SK-N-SH treated with all-trans-retinoic acid at 6 μM for 48 hours (cell line): ENCODE measurements around the gene PWWP2B.

ENCODE experiments used
- ATAC-seq: fragments of 200-7000 bp; cut with Tn5 transposase; 3 replicates; pipeline ENCODE4 v1.9.1; 2020; ENCODE audit warnings: mild to moderate bottlenecking, moderate library complexity
- ARNTL ChIP-seq: fragments of 450-650 bp; formaldehyde crosslinking; IDR thresholded peaks from 2 replicates; pipeline ENCODE4 v1.5.0; 2020; ENCODE audit warnings: low read depth, mild to moderate bottlenecking, moderate library complexity, borderline replicate concordance
- BACH2 ChIP-seq: fragments of 250-450 bp; sonication (Bioruptor Pico); IDR thresholded peaks from 2 replicates; pipeline ENCODE4 v1.9.0; 2021; ENCODE audit warnings: mild to moderate bottlenecking, borderline replicate concordance
- CSDC2 ChIP-seq: fragments of 250-450 bp; sonication (Bioruptor Pico); IDR thresholded peaks from 2 replicates; pipeline ENCODE4 v1.5.0; 2020; ENCODE audit warnings: mild to moderate bottlenecking, moderate library complexity
- ESRRG ChIP-seq: fragments of 250-450 bp; sonication (Bioruptor Pico); IDR thresholded peaks from 2 replicates; pipeline ENCODE4 v1.6.1; 2021; ENCODE audit warnings: mild to moderate bottlenecking
- GLIS3 ChIP-seq: fragments of 250-450 bp; sonication (Bioruptor Pico); IDR thresholded peaks from 2 replicates; pipeline ENCODE4 v1.5.0; 2020; ENCODE audit warnings: mild to moderate bottlenecking, moderate library complexity
- OSR1 ChIP-seq: fragments of 250-450 bp; sonication (Bioruptor Pico); IDR thresholded peaks from 2 replicates; pipeline ENCODE4 v1.8.0; 2022; ENCODE audit warnings: moderate library complexity, mild to moderate bottlenecking, inconsistent platforms
- PATZ1 ChIP-seq: fragments of 250-450 bp; sonication (Bioruptor Pico); IDR thresholded peaks from 2 replicates; pipeline ENCODE4 v1.8.0; 2020; ENCODE audit warnings: mild to moderate bottlenecking, moderate library complexity, borderline replicate concordance
- POU6F1 ChIP-seq: fragments of 250-450 bp; sonication (Bioruptor Pico); IDR thresholded peaks from 2 replicates; pipeline ENCODE4 v1.8.0; 2021; ENCODE audit warnings: low read depth, mild to moderate bottlenecking, moderate library complexity, borderline replicate concordance
- SNAI2 ChIP-seq: fragments of 250-450 bp; sonication (Bioruptor Pico); IDR thresholded peaks from 2 replicates; pipeline ENCODE4 v1.5.0; 2020; ENCODE audit warnings: mild to moderate bottlenecking, moderate library complexity
- TCF4 ChIP-seq: fragments of 250-450 bp; sonication (Bioruptor Pico); IDR thresholded peaks from 2 replicates; pipeline ENCODE4 v1.8.0; 2021; ENCODE audit warnings: mild to moderate bottlenecking, moderate library complexity, borderline replicate concordance
- ZC3H10 ChIP-seq: fragments of 250-450 bp; sonication (Bioruptor Pico); IDR thresholded peaks from 2 replicates; pipeline ENCODE4 v1.5.1; 2021; ENCODE audit warnings: mild to moderate bottlenecking, moderate library complexity
- ZFP3 ChIP-seq: fragments of 250-450 bp; sonication (Bioruptor Pico); IDR thresholded peaks from 2 replicates; pipeline ENCODE4 v1.5.0; 2020; ENCODE audit warnings: mild to moderate bottlenecking, moderate library complexity
- ZFP30 ChIP-seq: fragments of 450-650 bp; formaldehyde crosslinking; IDR thresholded peaks from 2 replicates; pipeline ENCODE4 v1.5.0; 2022; ENCODE audit warnings: mild to moderate bottlenecking, moderate library complexity
- ZNF565 ChIP-seq: fragments of 450-650 bp; formaldehyde crosslinking; conservative IDR thresholded peaks from 2 replicates; pipeline ENCODE4 v1.5.0; 2020; ENCODE audit warnings: low read depth, mild to moderate bottlenecking, moderate library complexity
- ZNF70 ChIP-seq: fragments of 450-650 bp; formaldehyde crosslinking; IDR thresholded peaks from 2 replicates; pipeline ENCODE4 v1.5.0; 2020; ENCODE audit warnings: mild to moderate bottlenecking, moderate library complexity
- ZNF8 ChIP-seq: fragments of 450-650 bp; formaldehyde crosslinking; IDR thresholded peaks from 2 replicates; pipeline ENCODE4 v1.5.0; 2020; ENCODE audit warnings: mild to moderate bottlenecking, moderate library complexity
- TF ChIP-seq, protein P1 (sequence below): fragments of 250-450 bp; sonication (Bioruptor Pico); IDR thresholded peaks from 2 replicates; pipeline ENCODE4 v1.5.1; 2020; ENCODE audit warnings: low read depth, mild to moderate bottlenecking, moderate library complexity
- TF ChIP-seq, protein P2 (sequence below): fragments of 250-450 bp; sonication (Bioruptor Pico); IDR thresholded peaks from 2 replicates; pipeline ENCODE4 v1.5.0; 2020; ENCODE audit warnings: mild to moderate bottlenecking, moderate library complexity
- TF ChIP-seq, protein P3 (sequence below): fragments of 250-450 bp; sonication (Bioruptor Pico); IDR thresholded peaks from 2 replicates; pipeline ENCODE4 v1.5.1; 2021; ENCODE audit warnings: mild to moderate bottlenecking, moderate library complexity

Gene PWWP2B

DNA sequence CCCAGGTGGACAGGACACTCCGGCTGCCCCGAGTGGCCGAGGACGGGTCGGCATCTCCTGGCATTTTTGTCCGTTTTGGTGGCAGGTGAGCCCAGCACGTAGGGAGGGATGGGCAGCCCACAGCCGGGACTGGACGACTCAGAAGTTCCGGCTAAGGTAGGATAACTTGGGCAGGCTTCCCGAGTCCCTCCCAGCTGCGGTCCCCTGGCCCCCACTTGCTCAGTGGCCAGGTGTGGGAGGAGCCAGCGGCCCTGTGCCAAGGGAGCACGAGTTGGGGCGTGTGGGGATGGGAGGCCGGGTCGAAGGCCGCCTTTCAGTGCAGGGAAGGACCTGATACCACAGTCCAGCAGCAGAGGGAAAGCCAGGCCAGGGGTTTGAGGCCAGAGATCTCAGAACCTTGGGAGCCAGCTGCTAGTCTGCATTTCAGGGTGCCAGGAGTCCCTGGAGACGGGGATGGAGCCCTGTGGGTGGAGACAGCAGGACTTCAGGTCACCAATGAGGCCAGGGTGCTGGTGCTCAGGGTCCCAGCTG, 58.5 kb downstream of the PWWP2B start:
- no peak for ATAC-seq
- TF ChIP-seq, protein P1, sequence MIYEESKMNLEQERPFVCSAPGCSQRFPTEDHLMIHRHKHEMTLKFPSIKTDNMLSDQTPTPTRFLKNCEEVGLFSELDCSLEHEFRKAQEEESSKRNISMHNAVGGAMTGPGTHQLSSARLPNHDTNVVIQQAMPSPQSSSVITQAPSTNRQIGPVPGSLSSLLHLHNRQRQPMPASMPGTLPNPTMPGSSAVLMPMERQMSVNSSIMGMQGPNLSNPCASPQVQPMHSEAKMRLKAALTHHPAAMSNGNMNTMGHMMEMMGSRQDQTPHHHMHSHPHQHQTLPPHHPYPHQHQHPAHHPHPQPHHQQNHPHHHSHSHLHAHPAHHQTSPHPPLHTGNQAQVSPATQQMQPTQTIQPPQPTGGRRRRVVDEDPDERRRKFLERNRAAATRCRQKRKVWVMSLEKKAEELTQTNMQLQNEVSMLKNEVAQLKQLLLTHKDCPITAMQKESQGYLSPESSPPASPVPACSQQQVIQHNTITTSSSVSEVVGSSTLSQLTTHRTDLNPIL (CRISPR knock-in tag) = no peak
- TF ChIP-seq ZNF8 (CRISPR knock-in tag) (no peak), OSR1 (CRISPR knock-in tag) (no peak), CSDC2 (no peak), PATZ1 (CRISPR knock-in tag) (no peak), ZFP3 (no peak), POU6F1 (CRISPR knock-in tag) (no peak)
- TF ChIP-seq, protein P2, sequence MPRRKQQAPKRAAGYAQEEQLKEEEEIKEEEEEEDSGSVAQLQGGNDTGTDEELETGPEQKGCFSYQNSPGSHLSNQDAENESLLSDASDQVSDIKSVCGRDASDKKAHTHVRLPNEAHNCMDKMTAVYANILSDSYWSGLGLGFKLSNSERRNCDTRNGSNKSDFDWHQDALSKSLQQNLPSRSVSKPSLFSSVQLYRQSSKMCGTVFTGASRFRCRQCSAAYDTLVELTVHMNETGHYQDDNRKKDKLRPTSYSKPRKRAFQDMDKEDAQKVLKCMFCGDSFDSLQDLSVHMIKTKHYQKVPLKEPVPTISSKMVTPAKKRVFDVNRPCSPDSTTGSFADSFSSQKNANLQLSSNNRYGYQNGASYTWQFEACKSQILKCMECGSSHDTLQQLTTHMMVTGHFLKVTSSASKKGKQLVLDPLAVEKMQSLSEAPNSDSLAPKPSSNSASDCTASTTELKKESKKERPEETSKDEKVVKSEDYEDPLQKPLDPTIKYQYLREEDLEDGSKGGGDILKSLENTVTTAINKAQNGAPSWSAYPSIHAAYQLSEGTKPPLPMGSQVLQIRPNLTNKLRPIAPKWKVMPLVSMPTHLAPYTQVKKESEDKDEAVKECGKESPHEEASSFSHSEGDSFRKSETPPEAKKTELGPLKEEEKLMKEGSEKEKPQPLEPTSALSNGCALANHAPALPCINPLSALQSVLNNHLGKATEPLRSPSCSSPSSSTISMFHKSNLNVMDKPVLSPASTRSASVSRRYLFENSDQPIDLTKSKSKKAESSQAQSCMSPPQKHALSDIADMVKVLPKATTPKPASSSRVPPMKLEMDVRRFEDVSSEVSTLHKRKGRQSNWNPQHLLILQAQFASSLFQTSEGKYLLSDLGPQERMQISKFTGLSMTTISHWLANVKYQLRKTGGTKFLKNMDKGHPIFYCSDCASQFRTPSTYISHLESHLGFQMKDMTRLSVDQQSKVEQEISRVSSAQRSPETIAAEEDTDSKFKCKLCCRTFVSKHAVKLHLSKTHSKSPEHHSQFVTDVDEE (CRISPR knock-in tag) = no peak

- no peak for ATAC-seq
These were observed 59.2 kb downstream of the PWWP2B start for GRCh38 chr10:132455986-132456847.

More at GRCh38 chr10:132455986-132456847, 59.2 kb downstream of the PWWP2B start:
- TF ChIP-seq CSDC2 (no peak), ARNTL (CRISPR knock-in tag) (no peak), TCF4 (no peak), ZNF70 (no peak), ESRRG (CRISPR knock-in tag) (no peak), PATZ1 (CRISPR knock-in tag) (no peak), ZFP30 (no peak), SNAI2 (CRISPR knock-in tag) (no peak), ZNF565 (no peak), GLIS3 (CRISPR knock-in tag) (no peak), POU6F1 (CRISPR knock-in tag) (no peak), BACH2 (CRISPR knock-in tag) (no peak), ZC3H10 (CRISPR knock-in tag) (no peak), OSR1 (CRISPR knock-in tag) (no peak)
- TF ChIP-seq, protein P3, sequence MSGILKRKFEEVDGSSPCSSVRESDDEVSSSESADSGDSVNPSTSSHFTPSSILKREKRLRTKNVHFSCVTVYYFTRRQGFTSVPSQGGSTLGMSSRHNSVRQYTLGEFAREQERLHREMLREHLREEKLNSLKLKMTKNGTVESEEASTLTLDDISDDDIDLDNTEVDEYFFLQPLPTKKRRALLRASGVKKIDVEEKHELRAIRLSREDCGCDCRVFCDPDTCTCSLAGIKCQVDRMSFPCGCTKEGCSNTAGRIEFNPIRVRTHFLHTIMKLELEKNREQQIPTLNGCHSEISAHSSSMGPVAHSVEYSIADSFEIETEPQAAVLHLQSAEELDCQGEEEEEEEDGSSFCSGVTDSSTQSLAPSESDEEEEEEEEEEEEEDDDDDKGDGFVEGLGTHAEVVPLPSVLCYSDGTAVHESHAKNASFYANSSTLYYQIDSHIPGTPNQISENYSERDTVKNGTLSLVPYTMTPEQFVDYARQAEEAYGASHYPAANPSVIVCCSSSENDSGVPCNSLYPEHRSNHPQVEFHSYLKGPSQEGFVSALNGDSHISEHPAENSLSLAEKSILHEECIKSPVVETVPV (CRISPR knock-in tag) = no peak
- TF ChIP-seq, protein P1 (CRISPR knock-in tag) = no peak
- TF ChIP-seq, all 23 proteins: peak for 0
